ENCODE data around the gene CTNNBL1. TPM values are rescaled to one million over a fixed set of nuclear protein-coding genes. Genes with fewer than 3 reads are reported as not detected.
"Not testable (repeated sequence)": the region's sequence is repeated elsewhere in the genome, so short reads cannot be mapped to it uniquely, and the experiment has no call there.

Gene CTNNBL1
- total RNA-seq, 6 experiments from 2014 or later: 16.3 to 41.8 (median 28.8) TPM

DNA sequence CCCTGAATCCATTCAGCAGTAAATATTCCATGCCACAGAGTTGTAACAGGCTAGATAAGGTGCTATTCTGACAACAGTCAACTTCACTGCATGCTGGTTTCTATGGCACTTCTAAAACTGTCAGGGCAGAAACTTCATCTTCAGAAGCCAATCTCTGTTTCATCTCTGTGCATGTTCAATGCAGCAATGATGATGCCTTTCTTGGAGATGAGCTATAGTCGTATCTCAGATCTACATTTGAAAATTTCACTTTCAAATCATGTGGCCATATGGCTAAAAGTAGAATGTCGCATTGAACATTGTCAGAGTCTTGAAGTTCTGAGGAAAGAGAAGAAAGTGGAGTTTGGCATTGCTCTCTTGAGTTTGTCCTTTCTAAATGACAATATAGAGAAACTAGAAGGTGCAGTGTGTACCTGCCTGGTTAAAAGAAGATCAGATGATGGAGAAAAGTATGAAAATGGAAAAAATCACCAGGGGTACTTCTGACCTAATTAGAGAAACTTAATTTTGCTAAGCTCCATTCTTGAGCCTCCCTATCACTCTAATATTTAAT lies 160.1 kb downstream of the CTNNBL1 start:
- no peak overlapping the region for H3K27ac ChIP-seq
- H3K9me3 ChIP-seq: no peaks in the 10 kb centered on the region
- TF ChIP-seq, protein P1, sequence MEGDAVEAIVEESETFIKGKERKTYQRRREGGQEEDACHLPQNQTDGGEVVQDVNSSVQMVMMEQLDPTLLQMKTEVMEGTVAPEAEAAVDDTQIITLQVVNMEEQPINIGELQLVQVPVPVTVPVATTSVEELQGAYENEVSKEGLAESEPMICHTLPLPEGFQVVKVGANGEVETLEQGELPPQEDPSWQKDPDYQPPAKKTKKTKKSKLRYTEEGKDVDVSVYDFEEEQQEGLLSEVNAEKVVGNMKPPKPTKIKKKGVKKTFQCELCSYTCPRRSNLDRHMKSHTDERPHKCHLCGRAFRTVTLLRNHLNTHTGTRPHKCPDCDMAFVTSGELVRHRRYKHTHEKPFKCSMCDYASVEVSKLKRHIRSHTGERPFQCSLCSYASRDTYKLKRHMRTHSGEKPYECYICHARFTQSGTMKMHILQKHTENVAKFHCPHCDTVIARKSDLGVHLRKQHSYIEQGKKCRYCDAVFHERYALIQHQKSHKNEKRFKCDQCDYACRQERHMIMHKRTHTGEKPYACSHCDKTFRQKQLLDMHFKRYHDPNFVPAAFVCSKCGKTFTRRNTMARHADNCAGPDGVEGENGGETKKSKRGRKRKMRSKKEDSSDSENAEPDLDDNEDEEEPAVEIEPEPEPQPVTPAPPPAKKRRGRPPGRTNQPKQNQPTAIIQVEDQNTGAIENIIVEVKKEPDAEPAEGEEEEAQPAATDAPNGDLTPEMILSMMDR (IDR thresholded peaks at IDR 0.05): no peak
- no peak for TF ChIP-seq POLR2A (IDR thresholded peaks at IDR 0.05)
- WGBS (ENCODE audit: insufficient coverage, low coverage, low lambda C conversion rate, missing lambda C conversion rate): 78% methylated on average over 2 of the region's 2 CpGs
- no peak for ATAC-seq
- no peaks in the 10 kb centered on the region for H3K4me1 ChIP-seq
- intact Hi-C loops (cut with DNase I): no loop called here
- no peaks in the 10 kb centered on the region for H3K27me3 ChIP-seq
- H3K36me3 ChIP-seq: peaks cover 0 to 38% (median under 1%) of the 10 kb centered on the region in 4 donors
- no peak for DNase-seq
- H3K4me3 ChIP-seq: no peak overlapping the region

DNA sequence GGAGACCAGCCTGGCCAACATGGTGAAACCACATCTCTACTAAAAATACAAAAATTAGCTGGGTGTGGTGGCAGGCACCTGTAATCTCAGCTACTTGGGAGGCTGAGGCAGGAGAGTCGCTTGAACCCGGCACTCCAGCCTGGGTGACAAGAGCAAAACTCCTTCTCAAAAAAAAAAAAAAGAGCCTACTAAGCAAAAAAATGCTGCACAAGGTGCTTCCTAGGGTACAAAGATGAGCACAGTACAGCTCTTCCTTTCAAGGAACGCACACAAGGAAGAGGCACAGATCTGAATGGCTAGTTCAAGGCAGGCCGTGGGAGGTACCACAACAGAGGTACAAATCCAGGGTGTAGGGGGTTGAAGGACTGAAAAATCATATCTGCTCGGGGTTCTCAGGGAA lies 162.2 kb downstream of the CTNNBL1 start:
- 89% methylated on average over 5 of the region's 5 CpGs for WGBS (ENCODE audit: insufficient coverage, low coverage, low lambda C conversion rate, missing lambda C conversion rate)
- ATAC-seq; DNase-seq; H3K4me3 ChIP-seq; intact Hi-C loops (cut with DNase I); H3K9me3 ChIP-seq; H3K27ac ChIP-seq; H3K4me1 ChIP-seq; H3K27me3 ChIP-seq: not testable (repeated sequence)
- peaks cover 0 to 46% (median 2%) of the 10 kb centered on the region in 4 donors for H3K36me3 ChIP-seq

DNA sequence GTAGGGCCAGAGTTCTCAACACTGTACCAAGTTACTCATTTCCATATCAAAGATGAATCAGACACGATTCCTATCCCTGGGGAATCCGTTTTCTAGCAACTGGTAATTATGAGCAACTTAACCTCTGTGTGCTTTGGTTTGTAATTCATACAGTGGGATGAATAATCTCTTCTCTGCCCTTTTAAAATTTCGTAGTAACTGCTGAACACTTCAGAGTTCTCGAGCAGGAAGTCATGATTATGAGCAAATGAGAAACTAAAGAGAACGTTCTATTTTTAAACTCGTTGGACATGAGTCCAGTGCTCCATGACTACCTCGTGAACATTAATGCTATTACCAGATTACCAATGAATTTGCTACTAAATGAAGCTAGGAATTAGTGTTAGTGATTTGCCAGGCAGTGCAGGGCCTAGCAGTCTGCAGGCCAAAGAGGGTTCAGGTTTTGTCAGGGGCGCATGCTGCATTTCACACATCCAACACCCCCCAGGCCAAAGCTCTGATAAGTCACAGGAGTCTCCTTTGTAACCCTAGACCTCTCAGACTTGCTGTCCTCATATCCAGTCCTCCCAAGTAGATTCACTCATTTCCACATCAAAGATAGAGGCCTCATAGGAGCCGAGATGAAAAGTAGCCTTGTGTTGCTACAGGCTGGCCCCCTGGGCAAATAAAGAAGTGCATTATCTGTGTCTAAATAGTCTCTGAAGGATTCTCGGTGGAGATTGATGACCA lies 163.3 kb downstream of the CTNNBL1 start:
- H3K9me3 ChIP-seq: no peaks in the 10 kb centered on the region
- H3K36me3 ChIP-seq: peaks cover 0 to 45% (median 2%) of the 10 kb centered on the region in 4 donors
- no peaks in the 10 kb centered on the region for H3K27me3 ChIP-seq
- no peak overlapping the region for H3K4me3 ChIP-seq
- H3K27ac ChIP-seq: no peak overlapping the region
- H3K4me1 ChIP-seq: no peaks in the 10 kb centered on the region
- TF ChIP-seq, protein P1 (IDR thresholded peaks at IDR 0.05): no peak
- no peak for TF ChIP-seq POLR2A (IDR thresholded peaks at IDR 0.05)
- intact Hi-C loops (cut with DNase I): no loop called here
- DNase-seq (no peak), ATAC-seq (no peak)
- 73% methylated on average over 10 of the region's 10 CpGs for WGBS (ENCODE audit: insufficient coverage, low coverage, low lambda C conversion rate, missing lambda C conversion rate)

DNA sequence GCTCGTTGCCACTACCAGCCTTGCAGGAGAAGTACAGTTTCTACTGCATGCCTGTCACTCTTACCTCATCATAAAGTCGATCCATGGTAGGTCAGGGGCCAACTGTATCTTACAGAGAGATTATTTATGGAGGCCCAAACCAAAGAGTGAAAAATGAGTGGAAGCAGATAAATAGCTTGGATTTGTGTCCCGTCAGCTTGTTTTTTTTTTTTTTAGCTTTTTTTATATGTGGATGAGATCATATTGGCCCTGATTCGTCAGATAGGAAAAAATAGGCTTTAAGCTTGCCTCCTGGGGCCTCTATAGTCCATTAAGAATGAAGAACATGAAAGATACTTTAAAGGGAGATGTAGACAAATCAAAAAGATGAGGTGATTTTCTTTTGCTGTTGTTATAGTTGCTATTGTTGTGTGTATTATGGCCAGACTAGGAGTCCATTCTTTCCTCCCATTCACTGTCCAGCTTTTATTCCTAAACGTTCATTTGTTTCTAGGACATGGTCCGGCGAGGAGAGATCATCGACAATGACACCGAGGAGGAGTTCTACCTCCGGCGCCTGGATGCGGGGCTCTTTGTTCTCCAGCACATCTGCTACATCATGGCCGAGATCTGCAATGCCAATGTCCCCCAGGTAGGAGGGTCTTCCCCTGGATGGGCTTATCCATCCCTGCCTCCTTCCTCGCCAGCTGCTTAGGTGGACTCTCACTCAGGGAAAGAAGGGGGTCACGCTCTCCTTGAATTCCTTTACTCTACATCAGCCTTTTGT lies 165.8 kb downstream of the CTNNBL1 start:
- H3K4me1 ChIP-seq: no peaks in the 10 kb centered on the region
- intact Hi-C loops (cut with DNase I): no loop called here
- no peak for ATAC-seq
- WGBS (ENCODE audit: insufficient coverage, low coverage, low lambda C conversion rate, missing lambda C conversion rate): 88% methylated on average over 14 of the region's 15 CpGs
- peaks cover 0 to 24% (median 2%) of the 10 kb centered on the region in 4 donors for H3K36me3 ChIP-seq
- no peaks in the 10 kb centered on the region for H3K27me3 ChIP-seq
- no peak overlapping the region for H3K4me3 ChIP-seq
- no peak overlapping the region for H3K27ac ChIP-seq
- no peaks in the 10 kb centered on the region for H3K9me3 ChIP-seq
- TF ChIP-seq, protein P1 (IDR thresholded peaks at IDR 0.05): no peak
- no peak for TF ChIP-seq POLR2A (IDR thresholded peaks at IDR 0.05)
- no peak for DNase-seq

DNA sequence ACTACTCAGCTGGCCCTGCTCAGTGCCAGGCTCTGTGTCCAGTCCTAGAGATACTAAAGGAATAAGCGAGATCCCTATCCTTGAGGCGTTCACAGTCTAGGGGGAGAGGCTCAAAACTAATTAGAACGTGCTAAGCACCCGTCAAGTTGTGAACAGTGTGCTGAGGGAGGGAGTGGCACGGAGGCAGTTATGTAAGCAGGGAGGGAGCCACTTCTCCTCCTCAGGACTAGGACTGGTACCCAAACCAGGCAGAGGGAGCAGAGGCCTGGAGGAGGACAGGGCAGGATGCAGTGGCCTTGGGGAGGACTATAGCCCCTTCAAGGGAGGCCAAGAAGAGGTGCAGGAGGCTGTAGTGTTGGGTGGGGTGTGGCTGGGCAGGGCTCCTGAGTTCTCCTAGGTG lies 169.5 kb downstream of the CTNNBL1 start:
- TF ChIP-seq, protein P1 (IDR thresholded peaks at IDR 0.05): no peak
- TF ChIP-seq POLR2A (IDR thresholded peaks at IDR 0.05): no peak
- Histone ChIP-seq H3K9me3 (no peaks in the 10 kb centered on the region), H3K36me3 (peaks cover 0 to 29% (median 2%) of the 10 kb centered on the region in 4 donors), H3K4me1 (peaks cover 0 to 4% (median 0%) of the 10 kb centered on the region in 4 donors), H3K4me3 (no peak overlapping the region), H3K27me3 (no peaks in the 10 kb centered on the region), H3K27ac (no peak overlapping the region)
- WGBS (ENCODE audit: insufficient coverage, low coverage, low lambda C conversion rate, missing lambda C conversion rate): no CpG with 5 or more reads among the region's 5 CpGs
- ATAC-seq: no peak
- intact Hi-C loops (cut with DNase I): no loop called here
- no peak for DNase-seq
